Small intestine (tissue), 7 donors: ENCODE measurements around the gene CNDP2. TPM values are rescaled to one million over a fixed set of nuclear protein-coding genes. Genes with fewer than 3 reads are reported as not detected.

Source experiments
- DNase-seq, 2 donors: peaks; one replicate each; pipeline versions ENCODE4 v3.0.0 to v3.0.0-alpha.2; 2013
- FAIRE-seq: peaks from 2 replicates; lab custom pipeline; 2012; peaks lifted over from hg19 to GRCh38; lab: Jason Lieb, UNC
- H3K27ac ChIP-seq, 3 donors: one replicate each; pipeline ENCODE4 v1.5.1; 2013; ENCODE audit warnings: low read length in 2 of 3, mild to moderate bottlenecking in 2 of 3, control low read depth in 1 of 3, inconsistent platforms in 1 of 3, low read depth in 1 of 3, moderate library complexity in 1 of 3
- H3K27me3 ChIP-seq, 3 donors: one replicate each; pipeline ENCODE4 v1.6.1; 2013; ENCODE audit warnings: low read length in 3 of 3, inconsistent platforms in 1 of 3; ENCODE audit not compliant: control insufficient read depth in 3 of 3, insufficient read depth in 3 of 3
- H3K36me3 ChIP-seq, 3 donors: one replicate each; pipeline ENCODE4 v1.6.1; 2013; ENCODE audit warnings: low read length in 3 of 3, inconsistent platforms in 1 of 3, low read depth in 1 of 3, mild to moderate bottlenecking in 1 of 3, moderate library complexity in 1 of 3; ENCODE audit not compliant: control insufficient read depth in 3 of 3, insufficient read depth in 2 of 3
- H3K4me1 ChIP-seq, 3 donors: one replicate each; pipeline ENCODE4 v1.6.1; 2013; ENCODE audit warnings: low read length in 2 of 3, inconsistent platforms in 1 of 3, low read depth in 1 of 3, mild to moderate bottlenecking in 1 of 3, moderate library complexity in 1 of 3; ENCODE audit not compliant: control insufficient read depth in 3 of 3, insufficient read depth in 2 of 3
- H3K4me3 ChIP-seq, 3 donors: one replicate each; pipeline ENCODE4 v1.5.1; 2013; ENCODE audit warnings: low read length in 3 of 3, control low read depth in 1 of 3, inconsistent platforms in 1 of 3, low read depth in 1 of 3, mild to moderate bottlenecking in 1 of 3, moderate library complexity in 1 of 3
- H3K9me3 ChIP-seq, 2 donors: one replicate each; pipeline ENCODE4 v1.6.1; 2013; ENCODE audit warnings: low read depth in 1 of 2, low read length in 1 of 2; ENCODE audit not compliant: control insufficient read depth in 2 of 2, insufficient read depth in 1 of 2
- WGBS, 3 donors: extraction: QIAGEN DNeasy Blood & Tissue Kit; methylation state at CpG; one replicate each; pipeline ENCODE4 v1.1.7; 2013; 5-methylcytosine and 5-hydroxymethylcytosine counted together
- polyA plus RNA-seq, 4 donors: library from polyadenylated mRNA; stranded (reverse) in 3 of 4; unstranded in 1 of 4; fragments of 200-250 nt in 3 of 4; fragments of 120-200 nt in 1 of 4; gene quantifications; one replicate each; pipeline versions ENCODE4 v1.2.1 to v1.2.3, GENCODE V29; 2013
- donor health status: healthy with polysubstance abuse.
- donor health status: control.
- donor health status: control.
- donor health status: Bipolar disorder and iron deficiency.
- donor health status: healthy.

The CNDP2 gene
- polyA plus RNA-seq, 4 donors = 215 to 423 (median 327) TPM

DNA sequence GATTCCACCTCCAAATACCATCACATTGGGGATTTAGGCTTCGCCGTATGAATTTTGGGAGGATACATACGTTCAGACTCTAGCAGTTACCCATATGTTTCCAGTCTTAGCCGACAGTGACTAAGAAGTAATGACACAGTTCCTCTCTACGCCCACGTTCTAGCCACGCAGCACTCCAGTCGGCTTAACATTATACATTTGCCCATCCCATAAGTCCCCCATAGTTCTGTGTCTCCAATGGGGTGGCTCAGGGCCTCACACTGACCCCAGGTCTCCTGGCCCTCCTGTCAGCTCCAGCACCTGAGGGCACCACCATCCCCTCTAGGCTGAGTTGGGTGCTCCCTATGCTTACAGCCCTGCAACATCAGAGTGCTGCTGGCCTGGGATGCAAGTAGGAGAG is 18.4 kb upstream of the CNDP2 start:
- no peak overlapping the region for H3K27ac ChIP-seq
- WGBS, 3 donors = 79 to 90% (median 80%) methylated on average over 8 of the region's 8 CpGs
- H3K36me3 ChIP-seq = no peaks in the 10 kb centered on the region
- FAIRE-seq (no peak), DNase-seq (no peak)
- peaks cover 0 to 16% (median 0%) of the 10 kb centered on the region in 3 donors for H3K4me1 ChIP-seq
- H3K27me3 ChIP-seq = no peaks in the 10 kb centered on the region
- peaks cover 0 to 9% of the 10 kb centered on the region in 2 donors for H3K9me3 ChIP-seq
- no peak overlapping the region for H3K4me3 ChIP-seq

DNA sequence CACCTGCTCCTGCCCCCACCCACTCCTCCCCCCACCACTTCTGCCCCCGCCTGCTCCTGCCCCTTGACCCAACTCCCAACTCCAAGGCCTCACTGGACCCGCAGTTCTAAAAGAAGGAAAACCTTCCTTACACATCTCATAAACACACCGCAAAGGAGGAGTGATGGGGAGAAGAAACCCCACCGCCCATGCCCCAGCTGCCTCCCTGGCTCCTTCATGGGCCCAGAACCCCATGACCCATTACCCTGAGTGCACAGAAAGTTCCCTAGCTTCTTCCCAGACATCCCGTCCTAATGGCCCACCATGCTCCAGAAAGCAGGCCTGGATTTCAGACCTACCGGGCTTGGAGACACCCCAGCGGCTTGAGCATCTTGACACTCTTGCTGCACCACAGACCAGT is 17.8 kb upstream of the CNDP2 start:
- Histone ChIP-seq H3K9me3 (peaks cover 0 to 10% of the 10 kb centered on the region in 2 donors), H3K4me3 (no peak overlapping the region), H3K27me3 (no peaks in the 10 kb centered on the region), H3K27ac (no peak overlapping the region), H3K36me3 (no peaks in the 10 kb centered on the region), H3K4me1 (peaks cover 0 to 16% (median 0%) of the 10 kb centered on the region in 3 donors)
- FAIRE-seq = no peak
- DNase-seq = no peak
- 92 to 93% (median 93%) methylated on average over 6 to 7 of the region's 7 CpGs for WGBS, 3 donors

DNA sequence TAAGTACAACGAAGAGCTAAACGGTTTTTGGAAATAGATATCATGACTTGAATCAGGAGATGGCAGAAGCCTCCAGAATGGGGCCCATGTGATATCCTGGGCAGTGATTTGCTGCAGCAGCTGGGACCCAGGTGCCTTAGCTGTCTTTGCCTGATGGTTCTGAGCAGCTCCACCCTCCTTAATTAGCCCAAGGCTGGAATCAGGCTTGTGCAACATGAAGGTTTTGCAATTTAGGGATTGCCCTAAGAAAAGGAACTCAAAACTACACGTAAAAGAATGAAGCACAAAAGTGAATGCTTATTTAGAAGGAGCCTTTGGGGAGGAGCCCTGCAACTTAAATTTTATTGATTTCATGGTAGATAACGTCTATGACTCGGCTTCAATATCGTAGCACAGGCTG is 17.3 kb upstream of the CNDP2 start:
- no peak overlapping the region for H3K27ac ChIP-seq
- H3K4me3 ChIP-seq = no peak overlapping the region
- FAIRE-seq = no peak
- peaks cover 0 to 16% (median 0%) of the 10 kb centered on the region in 3 donors for H3K4me1 ChIP-seq
- WGBS, 3 donors = 64 to 75% (median 71%) methylated on average over 6 of the region's 6 CpGs
- no peak for DNase-seq
- peaks cover 0 to 10% of the 10 kb centered on the region in 2 donors for H3K9me3 ChIP-seq
- no peaks in the 10 kb centered on the region for H3K36me3 ChIP-seq
- no peaks in the 10 kb centered on the region for H3K27me3 ChIP-seq

DNA sequence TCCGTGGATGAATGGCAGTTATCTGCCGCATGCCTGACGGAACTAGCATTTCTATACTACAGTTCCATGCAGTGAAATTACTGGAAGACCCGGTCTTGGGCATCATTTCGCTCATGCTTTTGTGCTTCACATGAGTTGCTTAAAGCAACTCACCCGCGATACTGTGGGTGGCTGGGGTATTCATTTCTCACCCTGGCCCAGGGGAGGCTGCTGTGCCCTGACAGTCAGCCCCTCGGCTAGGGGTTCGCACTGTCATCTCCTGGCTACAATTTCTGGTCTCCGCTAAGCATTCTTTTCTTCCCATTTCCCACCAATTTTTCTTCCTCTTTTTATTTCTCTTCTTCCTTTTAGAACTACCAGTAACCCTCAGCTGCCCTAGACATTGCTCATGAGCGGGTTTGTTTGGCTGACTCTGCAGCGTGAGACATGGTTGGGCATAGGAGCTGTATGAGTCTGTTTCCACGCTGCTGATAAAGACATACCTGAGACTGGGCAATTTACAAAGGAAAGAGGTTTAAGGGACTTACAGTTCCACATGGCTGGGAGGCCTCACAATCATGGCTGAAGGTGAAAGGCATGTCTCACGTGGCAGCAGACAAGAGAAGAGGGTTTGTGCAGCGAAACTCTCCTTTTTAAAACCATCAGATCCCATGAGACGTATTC is 16.5 kb upstream of the CNDP2 start:
- FAIRE-seq = no peak
- Histone ChIP-seq H3K4me3 (no peak overlapping the region), H3K27me3 (no peaks in the 10 kb centered on the region), H3K4me1 (peaks cover 0 to 16% (median 3%) of the 10 kb centered on the region in 3 donors), H3K27ac (peak overlapping the region in 1 of 3 donors; percentile 57), H3K36me3 (no peaks in the 10 kb centered on the region), H3K9me3 (peaks cover 0 to 10% of the 10 kb centered on the region in 2 donors)
- DNase-seq = no peak
- 84 to 88% (median 87%) methylated on average over 16 of the region's 16 CpGs for WGBS, 3 donors

DNA sequence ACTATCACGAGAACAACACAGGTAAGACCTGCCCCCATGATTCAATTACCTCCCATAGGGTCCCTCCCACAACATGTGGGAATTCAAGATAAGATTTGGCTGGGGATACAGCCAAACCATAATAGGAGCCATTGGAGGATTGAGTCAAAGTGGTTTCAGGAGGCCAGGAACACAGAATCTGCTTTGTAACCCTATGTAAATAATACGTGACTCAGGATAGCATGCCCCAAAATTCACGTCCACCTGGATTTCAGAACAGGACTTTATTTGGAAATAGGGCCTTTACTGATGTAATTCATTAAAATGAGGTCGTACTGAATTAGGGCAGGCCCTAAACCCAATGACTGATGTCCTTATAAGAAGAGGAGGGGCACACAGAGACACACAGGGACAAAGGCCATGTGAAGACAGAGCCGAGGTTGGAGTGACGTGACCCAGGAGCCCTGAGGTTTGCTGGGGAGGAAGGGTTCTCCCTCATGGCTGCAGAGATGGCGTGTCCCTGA is 16.0 kb upstream of the CNDP2 start:
- H3K36me3 ChIP-seq = no peaks in the 10 kb centered on the region
- H3K4me1 ChIP-seq = peaks cover 0 to 16% (median 5%) of the 10 kb centered on the region in 3 donors
- 37 to 68% (median 48%) methylated on average over 7 of the region's 7 CpGs for WGBS, 3 donors
- peak overlapping the region in 2 of 3 donors; percentile 57 for H3K27ac ChIP-seq
- DNase-seq (peak; percentile 52 to 64), FAIRE-seq (no peak)
- peaks cover 0 to 10% of the 10 kb centered on the region in 2 donors for H3K9me3 ChIP-seq
- no peaks in the 10 kb centered on the region for H3K27me3 ChIP-seq
- no peak overlapping the region for H3K4me3 ChIP-seq

DNA sequence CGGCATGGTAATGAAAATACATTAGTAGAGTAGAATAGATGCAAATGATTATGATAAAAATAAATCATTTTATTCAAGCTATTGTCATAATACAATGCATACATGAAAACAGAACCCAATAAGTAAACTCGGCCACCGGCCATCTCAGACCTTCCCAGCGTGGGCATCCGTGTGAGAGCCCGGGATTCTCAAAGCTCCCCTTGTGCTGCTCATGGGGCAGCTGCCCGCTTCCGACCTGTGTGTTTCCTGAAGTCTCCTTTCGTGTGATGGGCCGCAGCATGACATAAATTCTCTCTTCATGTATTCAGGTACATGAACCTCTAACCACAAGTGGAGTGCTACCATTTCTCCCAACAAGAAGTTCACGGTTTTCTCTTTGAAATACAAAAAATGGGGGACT is 13.5 kb upstream of the CNDP2 start:
- FAIRE-seq = no peak
- H3K9me3 ChIP-seq = peaks cover 0 to 10% of the 10 kb centered on the region in 2 donors
- 92 to 96% (median 93%) methylated on average over 11 of the region's 11 CpGs for WGBS, 3 donors

DNA sequence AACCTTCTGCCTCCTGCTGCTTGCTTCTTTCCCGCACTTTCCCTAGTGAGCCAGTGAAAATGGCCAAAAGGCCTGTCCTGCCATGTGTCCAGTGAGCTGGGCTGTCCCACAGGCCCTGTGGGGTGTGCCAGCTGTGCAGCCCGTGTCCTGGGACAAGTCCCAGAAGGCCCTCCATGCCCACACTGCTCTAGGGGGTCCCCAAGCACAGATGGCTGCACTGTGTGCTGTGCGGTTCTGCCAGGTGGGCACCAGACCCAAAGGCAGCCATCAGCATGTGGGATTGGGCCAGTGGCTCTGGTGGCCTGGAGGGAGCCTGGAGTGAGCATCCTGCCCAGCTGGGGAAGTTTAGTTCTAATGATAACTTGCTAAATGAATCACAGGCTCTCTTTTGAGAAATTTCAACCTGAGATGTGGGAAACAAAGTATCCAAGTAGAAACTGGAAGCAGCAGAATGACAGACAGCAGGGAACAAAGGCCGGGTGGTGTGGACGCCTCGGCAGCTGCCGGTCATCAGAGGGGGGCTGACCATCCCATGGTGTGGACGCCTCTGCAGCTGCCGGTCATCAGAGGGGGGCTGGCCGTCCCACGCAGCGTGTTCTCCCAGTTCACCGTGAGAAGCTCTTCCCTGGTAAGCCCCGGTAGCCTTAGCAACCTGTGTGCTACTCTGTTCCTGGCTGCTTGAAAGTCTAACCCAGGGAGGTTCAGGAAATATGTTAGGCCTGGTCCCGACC is 9.9 kb upstream of the CNDP2 start:
- no peak for FAIRE-seq
- peak overlapping the region in 1 of 3 donors; percentile 17 for H3K27ac ChIP-seq

More for the DNA sequence above, 13.5 kb upstream of the CNDP2 start:
- no peaks in the 10 kb centered on the region for H3K27me3 ChIP-seq
- H3K36me3 ChIP-seq = no peaks in the 10 kb centered on the region
- no peak overlapping the region for H3K4me3 ChIP-seq
- no peak overlapping the region for H3K27ac ChIP-seq
- DNase-seq = no peak
- peaks cover 0 to 16% (median 5%) of the 10 kb centered on the region in 3 donors for H3K4me1 ChIP-seq

DNA sequence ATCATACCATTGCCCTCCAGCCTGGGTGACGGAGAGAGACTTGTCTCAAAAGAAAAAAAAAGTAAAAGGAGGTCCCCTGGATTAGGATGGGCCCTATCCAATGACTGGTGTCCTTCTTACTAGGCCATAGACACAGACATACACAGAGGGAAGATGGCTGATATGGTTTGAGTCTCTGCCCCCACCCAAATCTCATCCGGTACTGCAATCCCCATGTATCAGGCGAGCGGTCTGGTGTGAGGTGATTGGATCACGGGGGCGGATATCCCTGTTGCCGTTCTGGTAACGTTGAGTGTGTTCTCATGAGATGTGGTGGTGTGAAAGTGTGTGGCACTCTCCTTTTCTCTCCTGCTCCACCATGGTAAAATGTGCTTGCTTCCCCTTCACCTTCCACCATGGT is 7.8 kb upstream of the CNDP2 start:
- FAIRE-seq (no peak), DNase-seq (no peak)
- H3K27me3 ChIP-seq = no peaks in the 10 kb centered on the region
- peaks cover 0 to 8% (median 5%) of the 10 kb centered on the region in 3 donors for H3K4me1 ChIP-seq
- no peaks in the 10 kb centered on the region for H3K36me3 ChIP-seq
- no peak overlapping the region for H3K27ac ChIP-seq
- H3K4me3 ChIP-seq = no peak overlapping the region
- peaks cover 0 to 8% of the 10 kb centered on the region in 2 donors for H3K9me3 ChIP-seq
- WGBS, 3 donors = 93 to 98% (median 96%) methylated on average over 8 of the region's 8 CpGs

More for the DNA sequence above, 9.9 kb upstream of the CNDP2 start:
- H3K4me3 ChIP-seq = no peak overlapping the region
- peaks cover 0 to 8% (median 5%) of the 10 kb centered on the region in 3 donors for H3K4me1 ChIP-seq
- DNase-seq = no peak
- peaks cover 0 to 9% of the 10 kb centered on the region in 2 donors for H3K9me3 ChIP-seq
- 76 to 85% (median 80%) methylated on average over 15 of the region's 15 CpGs for WGBS, 3 donors
- H3K27me3 ChIP-seq = no peaks in the 10 kb centered on the region
- H3K36me3 ChIP-seq = no peaks in the 10 kb centered on the region
